ENCODE data around the gene PLAAT5.
"Not testable (repeated sequence)": the region's sequence is repeated elsewhere in the genome, so short reads cannot be mapped to it uniquely, and the experiment has no call there.

The PLAAT5 gene

DNA sequence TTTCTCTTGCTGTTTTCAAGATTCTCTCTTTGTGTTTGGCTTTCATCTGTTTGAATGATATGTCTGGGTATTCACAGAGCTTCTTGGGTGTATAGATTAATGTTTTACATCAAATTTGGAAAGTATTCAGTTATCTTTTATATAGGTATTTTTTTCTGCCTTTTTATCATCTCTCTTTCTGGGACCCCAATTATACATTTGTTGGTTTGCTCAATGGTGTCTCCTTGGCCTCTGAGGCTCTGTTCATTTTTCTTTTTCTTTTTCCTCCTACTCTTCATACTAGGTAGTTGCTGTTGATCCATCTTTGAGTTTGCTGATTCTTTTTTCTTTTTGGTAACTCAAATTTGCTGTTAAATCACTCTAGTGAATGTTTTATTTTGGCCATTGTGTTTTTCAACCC, 14.3 kb downstream of the PLAAT5 start:
- no peak for DNase-seq

DNA sequence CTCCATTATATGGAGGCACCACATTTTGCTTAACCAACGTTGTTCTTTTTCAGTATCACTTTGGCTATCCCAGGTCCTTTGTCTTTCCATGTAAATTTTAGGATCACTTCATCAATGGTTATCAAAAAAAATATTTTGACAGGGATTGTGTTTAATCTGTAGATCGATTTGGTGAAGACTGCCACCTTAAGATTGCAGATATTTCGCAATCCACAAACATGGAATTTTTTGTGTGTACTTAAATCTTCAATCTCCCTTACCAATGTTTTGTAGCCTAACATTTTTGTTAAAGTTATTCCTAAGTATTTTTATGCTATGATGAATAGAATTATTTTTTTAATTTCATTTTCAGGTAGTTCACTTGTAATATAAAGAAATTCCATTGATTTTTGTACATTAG, 18.6 kb downstream of the PLAAT5 start:
- no peak for DNase-seq

DNA sequence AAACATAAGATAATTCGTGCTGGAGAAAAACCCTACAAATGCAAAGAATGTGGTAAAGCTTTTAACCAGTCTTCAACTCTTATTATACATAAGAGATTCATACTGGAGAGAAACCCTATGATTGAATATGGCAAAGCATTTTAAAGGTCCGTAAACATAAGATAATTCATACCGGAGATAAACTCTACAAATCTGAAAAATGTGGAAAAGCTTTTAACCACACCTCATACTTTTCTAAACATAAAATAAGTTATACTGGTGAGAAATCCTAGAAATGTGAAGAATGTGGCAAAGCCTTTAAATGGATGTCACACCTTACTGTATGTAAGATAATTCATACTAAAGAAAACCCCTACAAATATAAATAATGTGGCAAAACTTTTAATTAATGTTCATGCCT, 20.7 kb downstream of the PLAAT5 start:
- DNase-seq, result no peak

DNA sequence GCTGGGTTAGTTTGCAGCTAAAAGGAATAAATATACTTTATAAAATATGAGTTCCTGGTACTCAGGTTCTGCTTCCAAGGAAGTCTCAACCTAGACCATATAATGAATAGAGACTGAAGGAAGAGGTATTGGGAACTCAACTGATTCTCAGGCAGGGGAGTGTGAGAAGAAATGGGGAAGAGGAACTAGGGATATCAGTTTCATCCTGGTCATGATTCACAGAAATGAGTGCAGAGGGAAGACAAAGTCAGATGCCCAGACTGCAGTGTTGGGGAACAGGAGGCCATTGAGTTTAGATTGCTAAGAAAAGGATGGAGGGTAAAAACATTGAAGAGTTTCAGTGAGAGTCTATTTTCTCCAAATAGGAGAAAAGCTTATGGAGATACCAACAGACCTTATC, 28.8 kb downstream of the PLAAT5 start:
- DNase-seq, result no peak

DNA sequence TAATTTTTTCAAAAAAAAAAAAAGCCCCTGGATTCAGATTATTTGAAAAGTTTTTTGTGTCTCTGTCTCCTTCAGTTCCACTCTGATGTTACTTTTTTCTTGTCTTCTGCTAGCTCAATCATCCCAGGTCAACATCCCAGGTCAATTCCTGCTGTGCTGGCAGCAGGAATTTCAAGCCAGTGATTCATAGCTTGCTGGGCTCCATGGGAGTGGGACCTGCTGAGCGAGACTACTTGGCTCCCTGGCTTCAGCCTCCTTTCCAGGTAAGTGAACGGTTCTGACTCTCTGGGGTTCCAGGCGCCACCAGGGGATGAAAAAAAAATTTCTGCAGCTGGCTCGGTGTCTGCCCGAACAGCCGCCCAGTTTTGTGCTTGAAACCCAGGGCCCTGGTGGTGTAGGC, 31.4 kb downstream of the PLAAT5 start:
- no peak for DNase-seq

DNA sequence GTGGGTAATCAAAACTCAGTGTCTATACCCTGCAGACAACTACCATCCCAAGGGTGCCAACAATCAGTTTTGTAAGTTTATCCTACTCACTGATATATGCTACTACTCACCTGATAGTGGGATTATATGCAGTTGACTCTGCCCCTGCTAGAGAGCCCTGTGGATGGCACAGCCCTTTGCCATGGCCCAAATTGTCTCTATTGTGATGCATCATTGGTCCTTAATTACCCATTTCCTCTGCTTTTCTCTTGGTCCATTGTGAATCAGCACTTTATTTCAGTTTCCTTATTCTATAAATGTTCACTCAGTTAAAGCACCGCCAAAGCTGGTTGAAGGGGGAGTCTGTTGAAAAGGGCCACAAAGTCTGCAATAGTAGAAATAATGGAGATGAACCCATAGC, 42.3 kb downstream of the PLAAT5 start:
- DNase-seq, result no peak

DNA sequence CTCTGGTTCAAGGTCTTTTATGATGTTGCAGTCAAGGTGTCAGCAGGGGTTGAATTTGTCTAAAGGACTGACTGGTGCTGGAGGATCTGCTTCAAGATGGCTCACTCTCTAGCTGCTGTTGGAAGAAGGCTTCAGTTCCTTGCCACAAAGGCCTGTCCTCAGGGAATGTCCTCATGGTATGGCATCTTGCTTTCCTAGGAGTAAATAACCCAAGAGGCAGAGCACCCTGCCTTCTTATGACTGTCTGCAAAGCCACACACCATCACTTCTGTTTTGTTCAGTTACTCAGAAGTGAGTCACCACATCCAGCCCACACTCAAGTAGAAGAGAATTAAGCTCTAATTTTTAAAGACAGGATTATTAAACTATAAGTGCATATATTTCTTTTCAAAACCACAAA, 45.2 kb downstream of the PLAAT5 start:
- no peak for DNase-seq

DNA sequence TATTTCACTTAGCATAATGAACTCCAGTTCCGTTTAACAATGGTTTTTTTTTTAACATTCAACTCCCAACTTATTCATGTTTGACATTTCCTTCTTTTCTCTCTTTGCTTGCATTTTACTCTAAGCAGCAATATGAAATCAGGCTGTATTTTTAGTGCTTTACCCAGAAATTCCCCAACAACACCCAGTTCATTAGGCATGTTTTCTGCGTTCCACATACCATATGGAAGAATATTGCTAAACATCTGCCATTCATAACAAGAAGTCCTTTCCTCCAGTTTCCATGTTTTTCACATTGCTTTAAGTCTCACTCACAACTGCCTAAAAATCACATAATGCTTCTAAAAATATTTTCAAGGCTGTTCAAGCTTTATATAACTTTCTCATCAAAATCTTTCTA, 45.8 kb downstream of the PLAAT5 start:
- DNase-seq, result no peak

DNA sequence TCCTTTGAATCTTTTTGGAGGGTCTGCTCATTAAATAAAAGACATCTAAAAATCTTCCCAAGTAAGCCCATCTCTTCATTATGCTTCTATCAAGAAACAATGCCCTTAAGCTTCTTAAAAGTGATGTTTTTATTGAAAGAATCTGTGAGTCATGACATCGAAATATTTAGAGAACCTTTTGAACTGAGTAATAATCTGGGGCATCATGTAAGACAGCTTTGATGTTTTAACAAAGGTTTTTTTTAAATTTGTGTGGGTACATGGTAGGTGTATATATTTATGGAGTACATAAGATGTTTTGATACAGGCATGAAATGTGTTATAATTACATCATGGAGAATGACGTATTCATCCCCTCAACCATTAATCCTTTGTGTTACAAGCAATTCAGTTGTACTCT, 46.8 kb downstream of the PLAAT5 start:
- DNase-seq, result no peak

DNA sequence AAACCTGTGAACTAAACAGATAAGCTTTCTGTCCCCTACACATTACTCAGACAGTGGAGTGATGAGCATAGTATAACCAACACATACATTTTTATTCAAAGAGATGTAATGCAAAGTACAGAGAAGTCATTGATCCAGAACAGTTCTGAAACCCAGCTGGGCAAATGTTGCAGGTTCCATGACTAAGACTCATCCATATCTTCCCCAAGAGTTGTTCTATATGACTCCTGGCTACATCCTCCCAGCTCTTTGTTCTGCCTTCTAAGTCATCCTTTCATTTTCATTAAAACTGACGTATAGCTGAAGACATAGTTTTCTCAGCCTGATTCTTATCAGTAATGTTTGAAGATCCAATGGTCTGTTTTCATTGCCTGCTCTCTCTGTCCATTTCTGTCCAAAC, 47.3 kb downstream of the PLAAT5 start:
- no peak for DNase-seq

DNA sequence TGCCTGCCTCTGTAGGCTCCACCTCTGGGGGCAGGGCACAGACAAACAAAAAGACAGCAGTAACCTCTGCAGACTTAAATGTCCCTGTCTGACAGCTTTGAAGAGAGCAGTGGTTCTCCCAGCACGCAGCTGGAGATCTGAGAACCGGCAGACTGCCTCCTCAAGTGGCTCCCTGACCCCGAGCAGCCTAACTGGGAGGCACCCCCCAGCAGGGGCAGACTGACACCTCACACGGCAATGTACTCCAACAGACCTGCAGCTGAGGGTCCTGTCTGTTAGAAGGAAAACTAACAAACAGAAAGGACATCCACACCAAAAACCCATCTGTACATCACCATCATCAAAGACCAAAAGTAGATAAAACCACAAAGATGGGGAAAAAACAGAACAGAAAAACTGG, 55.1 kb downstream of the PLAAT5 start:
- DNase-seq, result not testable (repeated sequence)

DNA sequence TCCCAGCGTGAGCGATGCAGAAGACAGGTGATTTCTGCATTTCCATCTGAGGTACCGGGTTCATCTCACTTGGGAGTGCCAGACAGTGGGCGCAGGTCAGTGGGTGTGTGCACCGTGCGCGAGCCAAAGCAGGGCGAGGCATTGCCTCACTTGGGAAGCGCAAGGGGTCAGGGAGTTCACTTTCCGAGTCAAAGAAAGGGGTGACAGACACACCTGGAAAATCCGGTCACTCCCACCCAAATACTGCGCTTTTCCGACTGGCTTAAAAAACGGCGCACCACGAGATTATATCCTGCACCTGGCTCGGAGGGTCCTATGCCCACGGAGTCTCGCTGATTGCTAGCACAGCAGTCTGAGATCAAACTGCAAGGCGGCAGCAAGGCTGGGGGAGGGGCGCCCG, 55.6 kb downstream of the PLAAT5 start:
- not testable (repeated sequence) for DNase-seq

DNA sequence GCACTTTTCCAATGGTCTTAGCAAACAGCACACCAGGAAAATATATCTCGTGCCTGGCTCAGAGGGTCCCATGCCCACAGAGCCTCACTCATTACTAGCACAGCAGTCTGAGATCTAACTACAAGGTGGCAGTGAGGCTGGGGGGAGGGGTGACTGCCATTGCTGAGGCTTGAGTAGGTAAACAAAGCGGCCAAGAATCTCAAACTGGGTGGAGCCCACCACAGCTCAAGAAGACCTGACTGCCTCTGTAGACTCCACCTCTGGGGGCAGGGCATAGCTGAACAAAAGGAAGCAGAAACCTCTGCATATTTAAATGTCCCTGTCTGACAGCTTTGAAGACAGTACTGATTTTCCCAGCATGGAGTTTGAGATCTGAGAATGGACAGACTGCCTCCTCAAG, 60.2 kb downstream of the PLAAT5 start:
- not testable (repeated sequence) for DNase-seq

DNA sequence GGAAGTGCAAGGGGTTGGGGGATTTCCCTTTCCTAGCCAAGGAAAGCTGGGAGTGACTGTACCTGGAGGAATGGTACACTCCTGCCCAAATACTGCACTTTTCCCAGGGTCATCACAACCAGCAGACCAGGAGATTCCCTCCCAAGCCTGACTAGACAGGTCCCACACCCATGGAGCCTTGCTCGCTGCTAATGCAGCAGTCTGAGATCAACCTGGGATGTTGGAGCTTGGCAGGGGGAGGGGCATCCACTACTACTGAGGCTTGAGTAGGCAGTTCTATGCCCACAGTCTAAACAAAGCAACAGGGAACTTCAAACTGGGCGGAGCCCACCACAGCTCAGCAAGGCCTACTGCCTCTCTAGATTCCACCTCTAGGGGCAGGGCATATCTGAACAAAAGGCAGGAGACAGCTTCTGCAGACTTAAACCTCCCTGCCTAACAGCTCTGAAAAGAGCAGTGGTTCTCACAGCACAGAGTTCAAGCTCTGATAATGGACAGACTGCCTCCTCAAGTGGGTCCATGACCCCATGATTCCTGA, 62.9 kb downstream of the PLAAT5 start:
- no peak for DNase-seq

DNA sequence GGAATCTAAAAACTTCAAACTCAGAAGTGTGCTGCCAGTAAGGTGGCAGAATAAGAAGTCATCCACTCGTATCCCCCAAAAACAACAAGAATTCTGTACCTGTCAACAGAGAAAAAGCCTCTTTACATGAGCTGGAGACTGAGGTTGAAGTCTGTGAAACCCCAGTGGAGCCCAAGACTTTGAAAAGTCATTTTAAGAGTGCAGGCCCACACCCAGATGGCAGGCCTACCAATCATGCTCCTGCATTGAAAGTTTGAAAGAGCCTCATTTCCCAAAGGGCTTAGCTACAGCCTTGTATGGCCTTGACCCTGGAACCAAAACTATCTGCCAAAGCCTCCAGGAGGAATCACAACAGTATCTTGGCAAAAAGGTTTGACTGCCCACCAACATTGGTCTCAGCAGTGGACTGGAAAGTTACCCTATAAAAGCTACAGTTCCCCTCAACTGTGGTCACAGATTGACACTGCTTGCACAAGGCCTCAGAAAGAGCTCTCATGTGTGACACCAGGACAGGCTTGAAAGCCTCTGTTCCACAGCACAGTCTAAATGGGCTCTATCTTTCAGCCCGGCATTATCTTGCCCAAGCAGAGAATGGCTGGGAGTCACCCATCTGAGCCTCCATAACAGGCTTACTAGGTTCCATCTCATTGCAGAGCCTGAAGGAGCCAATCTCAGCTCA, 73.7 kb downstream of the PLAAT5 start:
- DNase-seq, result no peak

All from hematopoietic multipotent progenitor cell treated with erythropoietin and hydrocortisone succinate and interleukin-3 and kit ligand, for 8 days (in vitro differentiated cells).